Fibroblast of skin of right quadriceps (primary cell): ENCODE results near the gene SIPA1L2.

Source experiments
- DNase-seq: peaks from one replicate; pipeline ENCODE4 v3.0.0-alpha.2; 2013

SIPA1L2 gene

DNA sequence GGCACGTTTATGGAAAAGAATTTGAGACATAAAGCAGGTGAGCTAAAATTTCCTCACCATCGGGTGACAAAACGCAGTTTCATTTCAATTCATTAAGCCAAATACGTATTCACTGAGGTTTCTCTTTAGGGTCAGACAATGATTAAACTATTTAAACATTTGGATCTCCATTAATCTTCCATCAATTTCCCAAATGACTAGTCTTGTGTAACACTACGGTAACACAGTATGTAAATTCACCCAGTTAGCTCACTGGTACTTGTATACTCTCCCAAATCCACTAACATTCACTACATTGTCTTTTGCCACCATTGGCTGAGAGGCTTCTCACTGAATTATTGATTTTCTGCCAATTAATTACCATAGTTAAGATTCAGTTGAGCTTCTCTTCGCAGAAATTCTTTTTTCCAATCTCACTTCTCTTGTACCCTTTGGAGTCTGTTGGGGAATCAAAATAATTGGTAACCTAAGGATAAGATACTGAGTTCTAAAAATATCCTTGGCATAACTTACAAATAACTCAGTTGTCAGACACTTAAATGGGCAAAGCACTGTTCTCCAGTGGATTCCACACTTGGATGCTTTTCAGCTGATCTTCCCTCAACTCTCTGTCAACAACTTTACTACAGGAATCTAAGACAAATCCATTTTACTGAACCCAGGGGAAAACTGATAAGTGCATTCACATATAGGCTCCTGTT lies 40.7 kb downstream of the SIPA1L2 start:
- peak; percentile 26 for DNase-seq

- no peak for DNase-seq
Measured at GRCh38 chr1:232587141-232588008, 42.6 kb downstream of the SIPA1L2 start.

- DNase-seq, result no peak
Measured at GRCh38 chr1:232586679-232587078, 43.3 kb downstream of the SIPA1L2 start.

DNA sequence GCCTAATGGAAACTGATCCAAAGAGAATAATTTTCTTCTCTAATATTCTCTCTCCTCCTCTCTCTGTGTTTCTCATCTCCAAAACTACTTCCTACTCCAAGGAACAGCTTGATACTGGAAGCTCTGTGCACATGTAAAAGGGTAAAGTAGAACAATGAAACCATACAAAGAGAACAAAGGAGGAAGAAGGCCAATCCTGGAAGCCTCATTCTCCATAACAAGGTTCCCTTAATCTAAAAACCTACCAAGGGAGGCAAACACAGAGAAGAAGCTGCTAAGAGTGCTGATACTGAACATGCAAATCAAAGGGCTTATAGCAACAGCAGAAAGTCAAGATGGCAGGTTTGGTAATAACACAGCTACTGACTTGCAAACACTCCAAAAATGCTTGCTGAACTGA lies 44.4 kb downstream of the SIPA1L2 start:
- DNase-seq, result no peak

GRCh38 chr1:232581932-232582331 lies 48.0 kb downstream of the SIPA1L2 start:
- no peak for DNase-seq
